H1 (cell line): ENCODE measurements around the gene DTX4. TPM values are rescaled to one million over a fixed set of nuclear protein-coding genes. Genes with fewer than 3 reads are reported as not detected.

Experiments
- CTCF ChIA-PET: fragments of 300-600 bp; sonication (Branson Sonifier 250); formaldehyde crosslinking; loops from one replicate; lab custom pipeline; 2021; ENCODE audit not compliant: partially characterized antibody; lab: Charles Lee
- POLR2A ChIA-PET: fragments of 300-600 bp; sonication (Branson Sonifier 250); formaldehyde crosslinking; loops from one replicate; lab custom pipeline; 2021; ENCODE audit warnings: inconsistent platforms; ENCODE audit not compliant: partially characterized antibody; lab: Charles Lee
- DNase-seq, 2 experiments: peaks; one replicate each; pipeline versions ENCODE4 v3.0.0 to v3.0.0-alpha.2; 2010 to 2022; ENCODE audit warnings: low spot score in 2 of 2, low read depth in 1 of 2, mixed read lengths in 1 of 2
- FAIRE-seq: peaks from 2 replicates; lab custom pipeline; 2011; peaks lifted over from hg19 to GRCh38; lab: Jason Lieb, UNC
- H2AFZ ChIP-seq: 2 replicates; pipeline ENCODE4 v1.8.1; 2012; ENCODE audit warnings: low read length, inconsistent platforms
- H2AK5ac ChIP-seq: 2 replicates; pipeline ENCODE4 v1.6.1; 2013; ENCODE audit warnings: low read depth, low read length
- H2BK120ac ChIP-seq: replicated peaks from 2 replicates; pipeline ENCODE3; 2013; ENCODE audit warnings: low read depth, low read length, inconsistent platforms
- H2BK12ac ChIP-seq: 2 replicates; pipeline ENCODE4 v1.6.1; 2013; ENCODE audit warnings: low read depth, low read length
- H2BK15ac ChIP-seq: 2 replicates; pipeline ENCODE4 v1.6.1; 2013; ENCODE audit warnings: low read length
- H2BK20ac ChIP-seq: 2 replicates; pipeline ENCODE4 v1.6.1; 2013; ENCODE audit warnings: low read length
- H2BK5ac ChIP-seq: 2 replicates; pipeline ENCODE4 v1.6.1; 2013; ENCODE audit warnings: low read depth, low read length
- H3K14ac ChIP-seq: 2 replicates; pipeline ENCODE4 v1.6.1; 2013; ENCODE audit warnings: inconsistent platforms; ENCODE audit not compliant: insufficient read length
- H3K18ac ChIP-seq: 2 replicates; pipeline ENCODE4 v1.6.1; 2013; ENCODE audit warnings: low read length; ENCODE audit errors: extremely low read depth
- H3K23ac ChIP-seq: 2 replicates; pipeline ENCODE4 v1.6.1; 2013; ENCODE audit warnings: inconsistent platforms; ENCODE audit not compliant: insufficient read length
- H3K23me2 ChIP-seq: 2 replicates; pipeline ENCODE4 v1.6.1; 2013; ENCODE audit warnings: low read depth, low read length
- H3K27ac ChIP-seq: 2 replicates; pipeline ENCODE4 v1.6.1; 2011; ENCODE audit warnings: low read depth, low read length, inconsistent platforms
- H3K27me3 ChIP-seq, 4 experiments: replicated peaks in 1 of 4; 1 replicate in 1 of 4; 2 replicates in 3 of 4; pipeline versions ENCODE4 v1.6.1 to v1.8.1; 2011 to 2013; ENCODE audit warnings: low read length in 3 of 4, mild to moderate bottlenecking in 3 of 4, inconsistent platforms in 2 of 4, mixed read lengths in 2 of 4, moderate library complexity in 1 of 4; ENCODE audit not compliant: control insufficient read depth in 3 of 4, insufficient read depth in 3 of 4; ENCODE audit errors: extremely low read depth in 1 of 4
- H3K36me3 ChIP-seq, 4 experiments: 2 replicates each; pipeline versions ENCODE4 v1.6.1 to v1.8.1; 2011 to 2013; ENCODE audit warnings: mild to moderate bottlenecking in 4 of 4, low read length in 3 of 4, moderate library complexity in 2 of 4, control low read depth in 1 of 4, inconsistent platforms in 1 of 4; ENCODE audit not compliant: insufficient read depth in 4 of 4, control insufficient read depth in 2 of 4
- H3K4ac ChIP-seq: replicated peaks from 2 replicates; pipeline ENCODE3; 2013; ENCODE audit warnings: low read length, low read depth, mixed read lengths, inconsistent platforms; ENCODE audit not compliant: insufficient read length
- H3K4me1 ChIP-seq, 4 experiments: replicated peaks in 1 of 4; 1 replicate in 1 of 4; 2 replicates in 3 of 4; pipeline versions ENCODE4 v1.6.1 to v1.8.1; 2011 to 2013; ENCODE audit warnings: low read length in 3 of 4, inconsistent platforms in 2 of 4, mixed read lengths in 1 of 4; ENCODE audit not compliant: insufficient read depth in 4 of 4, control insufficient read depth in 3 of 4
- H3K4me2 ChIP-seq, 2 experiments: 2 replicates each; pipeline versions ENCODE4 v1.6.1 to v1.8.1; 2011 to 2013; ENCODE audit warnings: low read depth in 2 of 2, low read length in 2 of 2, control low read depth in 1 of 2, inconsistent platforms in 1 of 2, mild to moderate bottlenecking in 1 of 2; ENCODE audit not compliant: insufficient read depth in 1 of 2
- H3K4me3 ChIP-seq, 4 experiments: fragments of 200-600, 300-600 bp in 1 of 4; sonication (generic), shearing (Covaris generic), sonication (Bioruptor Twin) in 1 of 4; 2 replicates each; pipeline versions ENCODE4 v1.5.1 to v1.8.1; 2011 to 2016; ENCODE audit warnings: low read length in 4 of 4, low read depth in 3 of 4, control low read depth in 2 of 4, inconsistent platforms in 2 of 4, mild to moderate bottlenecking in 2 of 4, mixed read lengths in 1 of 4, moderate library complexity in 1 of 4; ENCODE audit not compliant: insufficient read depth in 2 of 4; ENCODE audit errors: extremely low read depth in 1 of 4
- H3K56ac ChIP-seq: replicated peaks from 2 replicates; pipeline ENCODE3; 2013; ENCODE audit warnings: low read depth, mild to moderate bottlenecking, mixed read lengths, low read length, inconsistent platforms; ENCODE audit not compliant: insufficient read length
- H3K79me1 ChIP-seq: 2 replicates; pipeline ENCODE4 v1.6.1; 2013; ENCODE audit warnings: low read depth, low read length, control low read depth
- H3K79me2 ChIP-seq, 2 experiments: 2 replicates each; pipeline versions ENCODE4 v1.6.1 to v1.8.1; 2012 to 2013; ENCODE audit warnings: low read length in 2 of 2, mild to moderate bottlenecking in 2 of 2, inconsistent platforms in 1 of 2; ENCODE audit not compliant: insufficient read depth in 2 of 2, control insufficient read depth in 1 of 2
- H3K9ac ChIP-seq, 4 experiments: replicated peaks in 1 of 4; 1 replicate in 1 of 4; 2 replicates in 3 of 4; pipeline versions ENCODE4 v1.6.1 to v1.8.1; 2011 to 2013; ENCODE audit warnings: low read depth in 3 of 4, low read length in 3 of 4, control low read depth in 2 of 4, mild to moderate bottlenecking in 2 of 4, moderate library complexity in 2 of 4, inconsistent platforms in 1 of 4; ENCODE audit errors: extremely low read depth in 1 of 4
- H3K9me3 ChIP-seq, 2 experiments: 2 replicates each; pipeline versions ENCODE4 v1.6.1 to v1.8.1; 2012 to 2013; ENCODE audit warnings: mild to moderate bottlenecking in 2 of 2, moderate library complexity in 2 of 2, control low read depth in 1 of 2, inconsistent platforms in 1 of 2, low read depth in 1 of 2, low read length in 1 of 2, mixed read lengths in 1 of 2; ENCODE audit not compliant: insufficient read depth in 2 of 2
- H4K20me1 ChIP-seq, 2 experiments: replicated peaks in 1 of 2; 2 replicates each; pipeline versions ENCODE3 to v1.8.1; 2011 to 2013; ENCODE audit warnings: inconsistent platforms in 2 of 2, low read length in 2 of 2, mild to moderate bottlenecking in 1 of 2; ENCODE audit not compliant: insufficient read depth in 2 of 2, control insufficient read depth in 1 of 2
- H4K5ac ChIP-seq: 2 replicates; pipeline ENCODE4 v1.6.1; 2013; ENCODE audit warnings: low read length, low read depth, mixed read lengths, inconsistent platforms; ENCODE audit not compliant: insufficient read length
- H4K8ac ChIP-seq: 2 replicates; pipeline ENCODE4 v1.8.0; 2013; ENCODE audit warnings: mild to moderate bottlenecking, moderate library complexity, low read length, inconsistent platforms; ENCODE audit not compliant: insufficient read depth; ENCODE audit errors: extremely low read depth
- H4K91ac ChIP-seq: replicated peaks from 2 replicates; pipeline ENCODE3; 2013; ENCODE audit warnings: low read length, mixed read lengths, inconsistent platforms; ENCODE audit not compliant: insufficient read length
- ASH2L ChIP-seq: fragments of 200-600, 300-600 bp; sonication (generic); IDR thresholded peaks from one replicate; pipeline ENCODE4 v1.7.1; 2017; ENCODE audit warnings: low read length
- CBX5 ChIP-seq: fragments of 300-800, 300-1000 bp; sonication (generic); IDR thresholded peaks from 2 replicates; pipeline ENCODE4 v1.7.1; 2016; ENCODE audit warnings: antibody characterized with exemption, low read length, low read depth
- CTBP2 ChIP-seq: IDR thresholded peaks from 2 replicates; pipeline ENCODE4 v1.7.0; 2011; ENCODE audit warnings: borderline replicate concordance, mild to moderate bottlenecking, moderate library complexity, mixed read lengths, low read length; ENCODE audit not compliant: insufficient read depth, insufficient read length
- GTF2F1 ChIP-seq: IDR thresholded peaks from 2 replicates; pipeline ENCODE4 v1.6.1; 2012; ENCODE audit warnings: low read depth, low read length, improper control_type of control experiment, borderline replicate concordance
- MAFK ChIP-seq: IDR thresholded peaks from 2 replicates; pipeline ENCODE4 v1.6.1; 2012; ENCODE audit warnings: low read depth, mild to moderate bottlenecking, improper control_type of control experiment, low read length
- POLR2A ChIP-seq, 2 experiments: IDR thresholded peaks; 1 replicate in 1 of 2; 2 replicates in 1 of 2; pipeline ENCODE4 v1.6.1; 2011; ENCODE audit warnings: low read depth in 2 of 2, low read length in 2 of 2, mild to moderate bottlenecking in 2 of 2; ENCODE audit errors: control extremely low read depth in 1 of 2
- RFX5 ChIP-seq: IDR thresholded peaks from 2 replicates; pipeline ENCODE4 v1.6.1; 2011; ENCODE audit warnings: low read depth, low read length, improper control_type of control experiment, borderline replicate concordance
- SAP30 ChIP-seq: fragments of 300-600 bp; sonication (generic); IDR thresholded peaks from 2 replicates; pipeline ENCODE4 v1.7.1; 2012; ENCODE audit warnings: low read length, moderate library complexity, mild to moderate bottlenecking, inconsistent platforms; ENCODE audit not compliant: insufficient read depth, insufficient replicate concordance
- SIRT6 ChIP-seq: IDR thresholded peaks from one replicate; pipeline ENCODE4 v1.7.1; 2012; ENCODE audit warnings: low read length, inconsistent platforms
- SP1 ChIP-seq: IDR thresholded peaks from 2 replicates; pipeline ENCODE4 v1.6.1; 2011; ENCODE audit warnings: low read depth, low read length
- SP4 ChIP-seq: IDR thresholded peaks from 2 replicates; pipeline ENCODE4 v1.6.1; 2012; ENCODE audit warnings: low read length, inconsistent platforms
- TAF1 ChIP-seq: IDR thresholded peaks from 2 replicates; pipeline ENCODE4 v1.6.1; 2011; ENCODE audit warnings: mild to moderate bottlenecking, low read depth, low read length
- TBP ChIP-seq: IDR thresholded peaks from 2 replicates; pipeline ENCODE4 v1.6.1; 2011; ENCODE audit warnings: low read depth, low read length, improper control_type of control experiment
- ZNF274 ChIP-seq: IDR thresholded peaks from 2 replicates; pipeline ENCODE4 v1.7.0; 2012; ENCODE audit warnings: low read length, borderline replicate concordance; ENCODE audit errors: extremely low read depth
- WGBS, 2 experiments: shearing (Covaris generic) in 1 of 2; methylation state at CpG; one replicate each; pipeline versions ENCODE4 v1.1.6 to v1.1.7; 2013 to 2015; ENCODE audit warnings: low lambda C conversion rate in 2 of 2, mixed read lengths in 2 of 2, inconsistent platforms in 1 of 2, low coverage in 1 of 2, missing lambda C conversion rate in 1 of 2; ENCODE audit not compliant: insufficient replicate concordance in 2 of 2, insufficient coverage in 1 of 2, insufficient read length in 1 of 2; ENCODE audit errors: extremely low coverage in 1 of 2, missing lambda C conversion rate in 1 of 2; 5-methylcytosine and 5-hydroxymethylcytosine counted together
- polyA plus RNA-seq, 7 experiments: library from polyadenylated mRNA; depleted of rRNA in 3 of 7; stranded (reverse) in 5 of 7; unstranded in 2 of 7; fragments of >200 nt in 5 of 7; fragments of 200-250 nt in 2 of 7; gene quantifications; 1 replicate in 5 of 7; 2 replicates in 1 of 7; 4 replicates in 1 of 7; pipeline versions ENCODE4 v1.2.1 to v1.2.3, GENCODE V29; 2011 to 2013; ENCODE audit warnings: missing spikeins in 2 of 7, mixed read lengths in 2 of 7
- total RNA-seq: library from RNA; stranded (reverse); fragmentation: NEBNext Ultra II Directional; extraction: Animal tissue kit (Norgen Biotek cat#: 25700); gene quantifications from 2 replicates; pipeline ENCODE4 v1.2.1, GENCODE V29; 2021

The DTX4 gene
- total and polyA plus RNA-seq, 2 of the 8 experiments (the other 6 are each of a cell fraction or from before 2014, with no cell fraction given): 5.1 to 18.8 TPM

GRCh38 chr11:59216641-59217564, 45.0 kb downstream of the DTX4 start:
- Histone ChIP-seq H3K23ac (no peak overlapping the region), H3K56ac (no peak overlapping the region), H2BK20ac (no peak overlapping the region), H4K5ac (no peak overlapping the region), H3K27ac (no peak overlapping the region), H3K4me3 (no peak overlapping the region), H2AK5ac (no peak overlapping the region), H4K20me1 (no peaks in the 10 kb centered on the region), H2BK12ac (no peak overlapping the region), H3K23me2 (no peaks in the 10 kb centered on the region; the same call in 1 of the 2 replicates), H3K79me1 (no peaks in the 10 kb centered on the region), H3K9ac (no peak overlapping the region), H3K9me3 (no peaks in the 10 kb centered on the region), H2BK15ac (no peak overlapping the region), H3K4me2 (no peak overlapping the region), H4K8ac (no peak overlapping the region), H3K4ac (no peak overlapping the region), H3K79me2 (no peaks in the 10 kb centered on the region), H3K18ac (no peak overlapping the region), H3K14ac (no peak overlapping the region), H2BK5ac (no peak overlapping the region), H3K36me3 (no peaks in the 10 kb centered on the region), H4K91ac (no peak overlapping the region), H3K27me3 (no peaks in the 10 kb centered on the region), H3K4me1 (no peaks in the 10 kb centered on the region), H2BK120ac (no peak overlapping the region), H2AFZ (0 out of 2 replicates have a peak overlapping the region, but pooled peaks have one; percentile 33)
- DNase-seq (no peak), FAIRE-seq (no peak)
- CTCF ChIA-PET: no interaction called here
- WGBS, 2 experiments: 92% methylated on average over 9 of the region's 9 CpGs; no CpG with 5 or more reads in 1 of the 2 experiments
- POLR2A ChIA-PET: no interaction called here
- TF ChIP-seq ZNF274: no peak
- no peak for TF ChIP-seq CBX5
- no peak for TF ChIP-seq SAP30
- TF ChIP-seq SIRT6: no peak
- no peak for TF ChIP-seq MAFK
- TF ChIP-seq SP4: no peak
- no peak for TF ChIP-seq SP1
- TF ChIP-seq ASH2L: no peak
- no peak for TF ChIP-seq TBP
- TF ChIP-seq RFX5: no peak
- no peak for TF ChIP-seq CTBP2
- no peak for TF ChIP-seq GTF2F1
- TF ChIP-seq TAF1: no peak
- TF ChIP-seq POLR2A (IDR thresholded peaks at IDR 0.05; ENCODE audit: control extremely low read depth in 1 of 2, low read depth in 2 of 2, low read length in 2 of 2): no peak
